Islet of Langerhans (tissue), 1 donor: Measurements from ENCODE around the gene MAPKAPK3.
"Not testable (repeated sequence)": the region's sequence is repeated elsewhere in the genome, so short reads cannot be mapped to it uniquely, and the experiment has no call there.

ENCODE experiments used
- FAIRE-seq: peaks from one replicate; lab custom pipeline; 2011; peaks lifted over from hg19 to GRCh38; lab: Jason Lieb, UNC

Gene MAPKAPK3

GRCh38 chr3:50656417-50657195 is 39.7 kb downstream of the MAPKAPK3 start:
- no peak for FAIRE-seq

DNA sequence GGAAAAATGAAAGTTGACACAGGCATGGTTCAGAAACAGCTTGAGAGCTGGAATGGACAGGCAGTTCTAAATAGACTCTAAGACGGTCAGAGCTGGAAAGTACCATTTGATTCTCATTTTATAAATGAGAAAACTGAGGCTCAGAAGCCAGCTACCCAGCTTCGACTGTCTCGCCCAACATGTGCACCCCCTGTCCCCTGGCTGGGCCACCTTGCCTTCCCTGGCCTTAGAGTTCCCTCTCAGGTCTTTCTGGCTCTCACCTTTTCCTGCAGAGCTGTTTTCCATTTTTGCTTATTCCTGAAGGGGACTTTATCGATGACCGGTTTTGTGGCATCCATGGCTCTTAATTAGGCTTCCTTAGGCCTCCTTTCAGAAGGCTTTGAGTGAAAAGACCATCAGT is 40.5 kb downstream of the MAPKAPK3 start:
- FAIRE-seq, result no peak

- FAIRE-seq, result no peak
These were observed 40.9 kb downstream of the MAPKAPK3 start for GRCh38 chr3:50657816-50658215.

DNA sequence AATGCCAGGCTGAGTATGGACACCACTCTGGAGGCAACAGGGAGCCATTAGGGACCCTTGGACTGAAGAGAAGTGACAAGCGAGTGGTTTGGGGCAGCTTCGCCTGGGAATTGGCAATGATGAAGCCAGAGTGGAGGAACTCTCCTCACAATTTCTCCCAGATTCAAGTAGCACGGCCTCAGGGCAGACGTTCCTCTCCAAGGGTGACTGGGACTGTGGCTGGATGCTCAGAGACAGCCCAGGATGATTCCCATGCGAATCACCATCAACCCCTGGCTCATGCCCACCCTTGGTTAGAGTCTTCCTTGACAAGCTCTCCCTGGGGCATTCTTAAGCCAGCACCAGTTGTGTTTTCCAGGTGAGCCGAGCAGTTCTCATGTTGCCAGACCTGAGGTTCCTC is 41.5 kb downstream of the MAPKAPK3 start:
- no peak for FAIRE-seq

GRCh38 chr3:50658831-50659230 is 41.9 kb downstream of the MAPKAPK3 start:
- no peak for FAIRE-seq

DNA sequence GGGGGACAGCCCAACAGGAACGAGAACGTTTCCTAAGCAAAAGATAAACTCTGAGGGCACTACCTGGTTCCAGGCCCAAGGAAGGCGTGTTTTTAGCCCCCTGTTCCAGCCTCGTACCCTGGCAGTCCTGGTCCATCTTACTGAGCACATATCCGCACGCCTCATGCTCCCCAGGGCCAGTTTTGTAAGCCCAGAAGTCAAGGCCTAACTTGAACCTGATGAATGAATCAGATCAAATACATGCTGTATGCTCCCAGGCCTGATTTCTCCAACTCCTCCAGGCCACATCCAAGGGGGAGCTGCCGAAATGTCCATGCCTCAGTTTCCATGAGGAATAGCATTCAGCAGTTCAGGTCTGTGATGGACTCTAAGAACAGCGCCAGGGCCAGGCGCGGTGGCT is 43.4 kb downstream of the MAPKAPK3 start:
- no peak for FAIRE-seq

DNA sequence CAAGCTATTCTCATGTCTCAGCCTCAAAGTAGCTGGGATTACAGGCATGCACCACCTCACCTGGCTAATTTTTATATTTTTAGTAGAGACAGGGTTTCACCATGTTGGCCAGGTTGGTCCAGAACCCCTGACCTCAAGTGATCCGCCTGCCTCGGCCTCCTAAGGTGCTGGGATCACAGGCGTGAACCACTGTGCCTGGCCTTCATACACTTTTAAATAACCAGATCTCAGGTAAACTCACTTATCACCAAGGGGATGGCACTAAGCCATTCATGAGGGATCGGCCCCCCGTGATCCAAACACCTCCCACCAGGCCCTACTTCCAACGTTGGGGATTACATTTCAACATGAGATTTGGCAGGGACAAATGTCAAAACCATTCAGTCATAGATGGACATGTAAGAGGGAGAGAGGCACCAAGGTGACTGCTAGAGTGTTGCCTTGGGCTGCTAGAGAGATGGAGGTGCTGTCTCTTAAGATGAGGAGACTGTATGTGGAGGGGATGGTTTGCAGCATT is 44.4 kb downstream of the MAPKAPK3 start:
- FAIRE-seq, result no peak

DNA sequence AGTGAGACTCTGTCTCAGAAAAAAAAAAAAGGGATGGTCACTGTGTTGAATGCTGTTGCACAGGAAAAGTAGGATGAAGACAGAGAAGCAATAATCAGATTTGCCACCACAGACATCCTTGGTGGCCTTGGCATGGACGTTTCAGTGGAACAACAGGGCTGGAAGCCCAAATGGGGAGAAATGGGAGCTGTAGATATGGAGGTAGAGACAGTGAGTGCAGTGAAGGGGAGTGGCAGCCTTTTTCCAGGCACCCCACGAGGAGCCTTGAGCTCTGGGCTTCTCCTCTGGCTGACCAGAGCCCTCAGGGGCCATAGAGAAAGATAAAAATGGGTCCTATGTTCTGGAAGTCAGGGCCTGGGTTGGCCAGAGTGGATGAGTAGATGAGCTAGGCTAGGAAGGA is 45.5 kb downstream of the MAPKAPK3 start:
- FAIRE-seq, result no peak

DNA sequence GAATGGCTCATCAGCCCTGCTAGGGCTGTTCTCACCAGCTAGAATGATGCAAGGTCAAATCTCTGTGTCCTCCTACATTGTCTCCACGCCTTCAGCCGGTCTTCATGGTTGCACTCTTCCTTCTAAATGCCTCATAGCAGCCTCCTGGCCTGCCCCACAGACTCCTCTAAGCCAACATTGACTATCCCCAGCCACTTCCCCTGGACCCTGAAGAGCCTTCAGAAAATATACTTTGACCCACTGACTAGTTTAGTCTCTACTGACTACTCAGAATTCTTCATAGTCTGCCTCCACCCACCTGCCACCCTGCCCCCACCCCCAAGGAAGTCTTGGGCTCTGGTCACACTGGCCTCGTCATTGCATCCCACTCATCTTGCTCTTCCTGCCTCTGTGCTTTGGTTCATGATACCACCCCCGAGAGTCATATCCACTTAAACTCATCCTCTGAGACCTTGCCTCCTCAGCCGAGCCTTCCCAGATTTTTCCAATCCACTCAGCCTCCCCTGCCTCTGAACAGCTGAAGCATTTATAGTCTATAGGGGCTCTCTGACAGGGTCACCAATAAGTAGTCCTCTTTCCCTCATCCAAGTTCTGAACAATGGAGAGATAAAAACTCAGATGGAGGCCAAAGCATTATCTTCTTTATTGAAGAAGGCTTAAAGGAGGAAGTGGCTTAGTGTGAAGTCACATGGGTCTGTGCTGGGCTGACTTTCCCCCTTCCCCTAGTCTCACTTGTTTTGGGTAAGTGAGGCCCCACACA is 48.3 kb downstream of the MAPKAPK3 start:
- no peak for FAIRE-seq

- FAIRE-seq, result not testable (repeated sequence)
These were observed 48.8 kb downstream of the MAPKAPK3 start for GRCh38 chr3:50665841-50666115.

DNA sequence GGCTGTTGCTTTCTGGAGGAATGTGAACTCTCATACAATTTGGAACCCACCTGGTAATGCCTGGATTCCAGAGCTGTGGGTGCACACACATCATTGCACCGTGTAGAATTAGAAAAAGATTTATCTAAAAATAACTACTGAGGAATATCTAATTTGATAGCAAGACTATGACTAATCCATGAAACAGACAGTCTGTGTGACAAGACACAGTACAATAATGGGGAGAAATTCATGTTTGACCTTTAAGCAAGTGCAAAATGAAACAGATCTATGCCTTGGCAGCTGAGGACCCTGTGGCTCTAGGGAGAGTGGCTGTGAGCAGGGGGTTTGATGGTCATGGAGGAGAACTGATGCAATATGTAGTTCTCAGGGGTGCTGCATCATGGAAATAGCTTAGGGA is 49.9 kb downstream of the MAPKAPK3 start:
- no peak for FAIRE-seq

- peak; percentile 89 for FAIRE-seq
These were observed 54.4 kb downstream of the MAPKAPK3 start for GRCh38 chr3:50671331-50671730.

GRCh38 chr3:50672656-50673055 is 55.7 kb downstream of the MAPKAPK3 start:
- no peak for FAIRE-seq

GRCh38 chr3:50673931-50674330 is 57.0 kb downstream of the MAPKAPK3 start:
- no peak for FAIRE-seq

DNA sequence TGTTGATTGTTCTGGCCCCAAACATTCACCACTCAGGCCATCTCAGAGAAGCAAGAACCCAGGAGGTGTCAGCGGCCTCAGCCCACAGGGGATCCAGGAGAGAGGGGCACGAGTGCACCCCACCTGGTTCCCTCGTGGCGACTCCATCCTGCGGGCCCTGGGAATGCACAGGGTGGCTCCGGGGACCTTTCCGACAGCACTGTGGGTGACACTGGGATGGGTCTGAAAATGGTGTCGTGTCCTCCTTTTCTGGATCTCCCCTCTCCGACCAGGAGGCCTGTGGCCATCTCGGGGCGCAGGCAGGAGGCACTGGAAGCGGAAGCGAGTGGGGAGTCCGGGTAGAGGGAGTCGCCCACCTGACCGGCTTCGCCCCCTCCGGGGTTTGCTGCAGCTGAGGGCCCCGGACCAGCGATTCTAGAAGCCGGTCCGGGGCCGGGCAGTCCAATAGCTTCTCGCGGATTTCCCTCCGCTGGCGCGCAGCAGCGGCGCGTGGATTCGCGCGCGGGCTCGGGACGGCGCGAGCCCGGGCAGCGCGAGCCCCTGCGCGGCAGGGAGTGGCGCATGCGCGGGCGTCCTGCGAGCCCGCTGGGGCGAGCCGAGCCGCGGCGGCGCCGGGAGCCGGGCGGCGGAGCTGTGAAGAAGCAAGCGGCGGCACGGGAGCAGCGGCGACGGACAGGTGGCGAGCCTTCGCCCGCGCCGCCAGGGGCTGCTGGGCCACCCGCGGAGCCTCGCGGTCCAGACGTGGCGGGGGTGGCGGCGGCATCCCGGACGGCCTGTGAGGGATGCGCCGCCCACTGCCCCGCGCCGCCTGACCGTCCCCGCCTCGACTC is 57.6 kb downstream of the MAPKAPK3 start, which contains the start of gene DOCK3:
TSS of gene DOCK3 (plus strand) at position 579 of the 830 bp plus-strand sequence. CDS start 337 bp downstream, outside the sequence.
- no peak for FAIRE-seq

DNA sequence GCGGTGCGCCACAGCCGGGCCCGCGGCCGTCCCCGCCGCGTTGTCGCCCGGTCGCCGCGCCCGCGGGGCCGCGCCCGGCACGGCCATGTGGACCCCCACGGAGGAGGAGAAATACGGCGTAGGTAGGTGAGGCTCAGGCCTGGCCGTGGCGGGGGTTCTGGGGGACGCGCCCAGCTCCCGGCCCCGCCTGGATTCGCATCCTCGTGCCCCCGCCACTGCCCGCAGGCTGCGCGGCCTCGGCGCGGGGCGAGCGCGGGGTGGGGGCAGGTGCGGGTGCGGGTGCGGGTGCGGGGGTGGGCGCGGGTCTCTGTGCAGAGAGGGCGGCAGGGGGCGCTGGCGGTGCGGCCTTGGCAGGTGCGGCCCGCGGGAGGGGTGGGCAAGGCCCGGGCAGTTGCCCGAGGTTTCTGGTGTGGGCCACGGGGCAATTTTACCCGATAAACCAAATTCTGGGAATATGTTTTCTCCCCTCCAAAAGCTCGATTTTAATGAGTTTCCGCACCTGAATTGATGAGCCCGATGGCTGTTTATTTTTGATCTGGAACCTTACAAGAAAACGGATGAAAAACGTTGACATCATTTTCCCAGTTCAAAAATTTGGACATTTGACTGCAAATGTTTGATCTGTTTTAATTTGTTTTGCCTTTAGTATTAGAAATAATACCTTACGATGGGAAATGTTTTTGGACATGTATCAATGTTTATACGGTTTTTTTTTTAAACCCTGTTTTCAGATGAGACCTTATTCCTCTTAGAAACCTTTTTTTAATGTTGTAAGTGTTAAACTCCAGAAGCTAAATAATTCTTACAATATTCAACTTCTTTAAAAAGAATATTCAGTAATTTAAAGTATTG is 58.5 kb downstream of the MAPKAPK3 start:
- peak; percentile 92 for FAIRE-seq

DNA sequence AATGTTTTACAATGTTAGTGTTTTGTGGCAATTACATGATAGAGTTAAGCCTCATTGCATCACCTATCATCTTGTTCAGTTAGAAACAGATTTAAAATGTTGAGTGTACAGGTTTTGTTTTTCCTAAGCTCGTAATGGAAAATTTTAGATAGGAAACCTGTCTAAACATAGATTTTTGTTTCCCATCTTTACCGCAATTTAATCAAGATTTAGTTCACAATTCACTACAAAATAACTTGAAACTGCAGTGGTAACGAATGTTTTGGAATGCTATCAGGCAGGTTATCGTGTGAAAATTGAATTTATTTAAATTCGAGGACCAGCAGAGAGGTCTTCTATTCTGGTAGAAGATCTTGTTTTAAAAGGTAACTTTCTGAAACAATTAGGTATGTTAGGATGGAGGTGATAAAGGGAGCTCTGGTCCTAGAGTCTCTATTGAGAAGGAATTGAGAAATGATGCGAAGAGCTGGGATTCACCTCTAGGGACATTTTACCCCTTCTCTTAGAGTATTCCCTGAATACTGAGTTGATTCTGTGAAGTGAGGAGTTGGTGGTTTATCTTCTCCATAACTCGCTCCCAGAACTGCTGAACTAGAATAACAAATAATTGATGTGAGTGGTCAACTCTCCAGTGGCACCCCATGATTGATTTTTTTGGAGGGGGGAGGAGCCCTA is 59.2 kb downstream of the MAPKAPK3 start:
- no peak for FAIRE-seq

DNA sequence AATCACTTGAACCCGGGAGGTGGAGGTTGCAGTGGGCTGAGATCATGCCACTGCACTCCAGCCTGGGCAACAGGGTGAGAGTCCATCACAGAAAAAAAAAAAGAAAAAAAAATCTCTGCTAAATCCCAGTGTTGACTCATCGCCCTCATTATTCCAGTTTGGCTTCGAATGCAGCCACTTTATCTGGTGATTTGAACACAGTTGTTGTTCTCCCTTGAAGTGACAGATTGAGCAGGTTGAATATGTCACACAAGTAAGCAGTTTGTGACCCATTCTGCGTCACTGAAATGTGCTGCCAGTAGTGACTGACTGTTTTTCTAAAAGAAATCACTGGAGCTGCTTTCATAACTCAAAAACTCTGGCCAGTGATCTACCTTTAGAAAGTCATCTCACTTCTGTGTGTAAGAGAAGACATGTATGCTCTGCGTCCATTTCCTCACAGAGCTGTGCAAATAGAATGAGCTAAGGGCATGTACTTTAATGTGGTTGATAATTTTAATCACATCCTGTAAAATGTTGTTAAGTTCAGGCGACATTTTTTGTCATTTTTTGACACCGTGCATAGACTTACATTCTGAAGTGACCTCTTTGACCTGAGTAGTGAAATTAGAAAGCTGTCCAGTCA is 70.3 kb downstream of the MAPKAPK3 start:
- FAIRE-seq, result peak; percentile 30

DNA sequence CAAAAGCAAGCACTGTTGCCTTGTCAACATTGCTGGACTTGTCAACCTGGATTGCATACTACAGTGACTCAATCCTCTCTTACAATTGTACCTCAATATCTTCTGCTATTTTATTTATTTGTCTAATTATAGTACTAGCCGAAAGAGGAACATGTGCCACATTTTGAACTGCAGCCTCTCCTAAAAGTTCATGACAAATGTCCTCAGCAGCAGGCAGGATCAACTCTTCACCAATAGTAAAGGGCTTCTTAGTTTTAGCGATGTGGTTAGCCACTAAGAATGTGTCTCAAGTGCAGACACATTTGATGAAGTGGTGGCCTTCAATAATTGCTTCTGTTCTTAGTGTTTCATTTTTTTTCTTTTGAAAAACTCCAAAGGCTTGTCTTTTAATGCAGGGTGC is 71.0 kb downstream of the MAPKAPK3 start:
- no peak for FAIRE-seq

DNA sequence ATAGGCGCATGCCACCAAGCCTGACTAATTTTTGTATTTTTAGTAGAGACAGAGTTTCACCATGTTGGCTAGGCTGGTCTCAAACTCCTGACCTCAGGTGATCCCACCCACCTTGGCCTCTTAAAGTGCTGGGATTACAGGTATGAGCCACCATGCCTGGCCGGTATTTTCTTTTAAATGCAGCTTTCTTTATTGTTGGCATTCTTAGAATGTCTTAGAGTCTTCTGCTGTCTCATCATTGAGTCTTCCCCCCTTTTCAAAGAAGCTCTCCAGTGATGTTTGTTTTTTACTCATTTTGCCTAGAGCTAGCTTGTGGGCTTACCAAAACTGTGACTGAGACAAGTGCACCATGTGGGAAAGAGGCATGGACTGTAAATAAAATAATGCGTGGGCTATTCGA is 71.7 kb downstream of the MAPKAPK3 start:
- not testable (repeated sequence) for FAIRE-seq

- FAIRE-seq, result no peak
These were observed 72.6 kb downstream of the MAPKAPK3 start for GRCh38 chr3:50689558-50689957.
